A549 (cell line): ENCODE results near the gene DDX60.

ENCODE experiments used
- BHLHE40 ChIP-seq: IDR thresholded peaks from 2 replicates; pipeline ENCODE4 v1.6.1; 2012; ENCODE audit warnings: low read depth, low read length, inconsistent platforms
- CTCF ChIP-seq: fragments of >200 bp; sonication (Bioruptor Twin); formaldehyde crosslinking; IDR thresholded peaks from 3 replicates; pipeline ENCODE4 v1.5.1; 2016
- ELK1 ChIP-seq: fragments of 150-350 bp; IDR thresholded peaks from 2 replicates; pipeline ENCODE4 v1.6.1; 2014; ENCODE audit warnings: low read depth, mild to moderate bottlenecking, low read length
- ESRRA ChIP-seq: fragments of 150-350 bp; IDR thresholded peaks from 2 replicates; pipeline ENCODE4 v1.6.1; 2014; ENCODE audit warnings: mild to moderate bottlenecking, low read length, borderline replicate concordance
- JUNB ChIP-seq: fragments of >200 bp; sonication (Bioruptor Twin); formaldehyde crosslinking; IDR thresholded peaks from 2 replicates; pipeline ENCODE4 v1.6.1; 2016
- KDM1A ChIP-seq: fragments of 200-600 bp; sonication (generic); IDR thresholded peaks from 2 replicates; pipeline ENCODE4 v1.6.1; 2016; ENCODE audit warnings: low read depth, mild to moderate bottlenecking
- PHF8 ChIP-seq: fragments of 200-600 bp; sonication (generic); IDR thresholded peaks from 2 replicates; pipeline ENCODE4 v1.6.1; 2016; ENCODE audit warnings: low read depth, mild to moderate bottlenecking, antibody characterized with exemption, moderate library complexity, borderline replicate concordance
- POLR2A ChIP-seq: IDR thresholded peaks from 2 replicates; pipeline ENCODE4 v1.6.1; 2012; ENCODE audit warnings: mild to moderate bottlenecking, low read length
- RCOR1 ChIP-seq: fragments of 150-350 bp; IDR thresholded peaks from 2 replicates; pipeline ENCODE4 v1.6.1; 2014; ENCODE audit warnings: antibody characterized with exemption, low read length, low read depth
- REST ChIP-seq: fragments of 200-600 bp; sonication (generic); IDR thresholded peaks from 2 replicates; pipeline ENCODE4 v1.6.1; 2016; ENCODE audit warnings: antibody characterized with exemption, mild to moderate bottlenecking, moderate library complexity
- RNF2 ChIP-seq: fragments of 200-600 bp; sonication (generic); IDR thresholded peaks from 2 replicates; pipeline ENCODE4 v1.6.1; 2016; ENCODE audit warnings: low read depth, mild to moderate bottlenecking, antibody characterized with exemption, moderate library complexity, borderline replicate concordance
- SMC3 ChIP-seq: fragments of >200 bp; sonication (Bioruptor Twin); formaldehyde crosslinking; IDR thresholded peaks from 3 replicates; pipeline ENCODE4 v1.6.1; 2018; ENCODE audit warnings: inconsistent platforms
- TF ChIP-seq, protein P1 (sequence below): fragments of >200 bp; sonication (Bioruptor Twin); formaldehyde crosslinking; IDR thresholded peaks from 3 replicates; pipeline ENCODE4 v1.6.1; 2016

DNA sequence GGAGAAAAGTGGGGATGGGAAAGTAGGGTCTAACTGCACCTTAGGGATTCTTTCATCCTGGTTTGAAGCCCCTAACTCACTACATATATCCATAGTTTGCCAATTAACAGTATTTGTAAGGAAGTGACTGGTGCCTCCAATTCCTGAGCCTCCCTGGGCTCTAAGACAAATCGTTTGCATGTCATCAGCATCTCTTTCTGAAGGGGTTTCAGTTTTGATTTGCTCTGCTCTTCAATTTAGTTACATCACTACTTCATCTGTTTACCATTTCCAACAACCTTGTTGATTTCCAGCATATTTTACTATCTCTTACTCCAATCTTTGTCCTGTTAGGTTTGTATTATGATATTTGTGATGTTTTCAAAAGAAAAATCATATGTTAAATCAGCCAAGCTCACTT lies 15.5 kb upstream of the DDX60 start:
- TF ChIP-seq, protein P1, sequence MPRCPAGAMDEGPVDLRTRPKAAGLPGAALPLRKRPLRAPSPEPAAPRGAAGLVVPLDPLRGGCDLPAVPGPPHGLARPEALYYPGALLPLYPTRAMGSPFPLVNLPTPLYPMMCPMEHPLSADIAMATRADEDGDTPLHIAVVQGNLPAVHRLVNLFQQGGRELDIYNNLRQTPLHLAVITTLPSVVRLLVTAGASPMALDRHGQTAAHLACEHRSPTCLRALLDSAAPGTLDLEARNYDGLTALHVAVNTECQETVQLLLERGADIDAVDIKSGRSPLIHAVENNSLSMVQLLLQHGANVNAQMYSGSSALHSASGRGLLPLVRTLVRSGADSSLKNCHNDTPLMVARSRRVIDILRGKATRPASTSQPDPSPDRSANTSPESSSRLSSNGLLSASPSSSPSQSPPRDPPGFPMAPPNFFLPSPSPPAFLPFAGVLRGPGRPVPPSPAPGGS = no peak
- TF ChIP-seq RCOR1 (no peak), KDM1A (no peak), SMC3 (no peak), ESRRA (no peak), CTCF (no peak), BHLHE40 (no peak), RNF2 (no peak), PHF8 (no peak), POLR2A (no peak), REST (no peak), JUNB (no peak), ELK1 (no peak)
